Activated CD4-positive, CD25-positive, alpha-beta regulatory T cell (primary cell): ENCODE data around the gene ACADSB.

Source experiments
- DNase-seq, 4 experiments: peaks; one replicate each; lab custom pipeline; 2025; lab: John Stamatoyannopoulos, UW

ACADSB gene

GRCh38 chr10:123039632-123039930, 30.8 kb downstream of the ACADSB start:
- DNase-seq: no peak

GRCh38 chr10:123042708-123043408, 34.1 kb downstream of the ACADSB start:
- no peak for DNase-seq

DNA sequence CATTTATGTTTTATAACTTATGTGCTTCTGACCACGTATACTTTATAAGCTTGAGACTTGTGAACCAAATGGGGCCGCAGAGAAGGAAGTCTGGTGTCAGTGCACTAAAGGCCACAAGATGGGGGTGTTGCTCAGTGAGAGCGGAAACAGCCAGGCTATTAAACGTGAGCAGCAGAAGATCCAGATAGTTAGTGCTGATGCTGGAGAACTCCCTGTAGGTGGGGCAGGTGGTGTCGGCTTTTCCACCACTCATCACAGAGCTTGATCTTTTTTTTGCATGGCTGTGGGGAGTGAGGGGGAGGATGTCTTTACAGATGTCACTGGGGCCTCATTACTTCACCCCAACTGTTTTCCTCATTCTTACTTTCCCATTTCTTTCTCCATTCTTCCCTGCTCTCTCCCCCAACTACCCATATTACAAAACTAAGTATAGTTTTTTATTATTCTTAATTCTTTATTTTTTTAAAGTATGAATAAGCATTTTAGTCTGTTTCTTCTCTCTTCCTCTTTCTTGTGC, 34.7 kb downstream of the ACADSB start:
- peak in 1 of 4 experiments; percentile 4 for DNase-seq

GRCh38 chr10:123044391-123044790, 35.6 kb downstream of the ACADSB start:
- no peak for DNase-seq

GRCh38 chr10:123045961-123046731, 37.3 kb downstream of the ACADSB start:
- DNase-seq: no peak

DNA sequence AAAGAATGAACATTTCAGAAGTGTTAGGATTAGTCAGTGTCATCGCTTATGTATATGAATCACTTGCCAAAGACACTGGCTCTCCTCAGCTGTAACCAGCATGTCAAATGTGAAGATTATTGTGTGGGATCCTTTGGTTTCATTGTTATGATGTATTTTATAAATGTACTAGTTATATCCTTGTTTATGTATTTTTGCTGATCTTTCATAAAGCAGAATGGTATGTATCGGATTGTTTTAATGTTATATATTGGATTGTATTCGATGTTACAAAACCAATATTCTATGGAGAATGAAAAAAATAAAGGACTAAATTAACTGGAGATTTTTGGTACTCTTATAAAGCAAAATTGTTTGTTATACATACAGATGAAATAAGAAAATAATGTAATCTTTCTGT, 49.2 kb downstream of the ACADSB start:
- no peak for DNase-seq

DNA sequence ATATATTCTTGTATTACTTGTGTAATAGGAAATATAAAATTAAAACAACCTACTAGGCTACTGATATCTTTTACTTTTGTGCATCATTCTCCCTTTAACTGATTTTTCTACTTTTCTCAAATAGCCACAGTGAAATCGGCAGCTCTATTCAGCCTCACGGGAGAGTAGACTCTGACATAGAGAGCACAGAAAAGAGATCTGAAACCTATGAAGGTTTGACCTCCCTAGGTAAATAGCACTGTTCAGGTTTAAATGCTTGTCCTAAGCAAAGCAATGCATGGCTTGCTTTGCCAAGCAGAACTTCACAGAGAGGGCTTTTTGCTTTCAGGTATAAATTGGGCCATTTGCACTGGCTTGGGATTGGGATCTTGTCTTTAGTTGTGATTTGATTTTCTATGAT, 53.1 kb downstream of the ACADSB start:
- no peak for DNase-seq

DNA sequence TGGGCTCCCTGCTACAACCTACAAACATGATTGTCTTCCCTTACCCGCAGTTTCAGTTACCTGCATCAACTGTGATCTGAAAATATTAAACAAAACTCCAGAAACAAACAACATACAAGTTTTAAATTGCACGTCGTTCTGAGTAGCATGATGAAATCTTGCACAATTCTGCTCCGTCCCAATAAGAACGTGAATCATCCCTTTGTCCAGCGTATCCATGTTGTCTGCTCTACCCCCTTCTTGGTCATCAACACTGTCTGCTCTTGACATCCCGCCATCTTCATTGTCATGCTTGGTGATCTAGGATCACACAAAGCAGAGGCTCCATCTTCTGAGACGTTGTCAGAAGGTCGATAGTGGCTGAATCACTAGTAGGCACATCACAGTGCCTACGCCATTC, 53.9 kb downstream of the ACADSB start:
- no peak for DNase-seq

DNA sequence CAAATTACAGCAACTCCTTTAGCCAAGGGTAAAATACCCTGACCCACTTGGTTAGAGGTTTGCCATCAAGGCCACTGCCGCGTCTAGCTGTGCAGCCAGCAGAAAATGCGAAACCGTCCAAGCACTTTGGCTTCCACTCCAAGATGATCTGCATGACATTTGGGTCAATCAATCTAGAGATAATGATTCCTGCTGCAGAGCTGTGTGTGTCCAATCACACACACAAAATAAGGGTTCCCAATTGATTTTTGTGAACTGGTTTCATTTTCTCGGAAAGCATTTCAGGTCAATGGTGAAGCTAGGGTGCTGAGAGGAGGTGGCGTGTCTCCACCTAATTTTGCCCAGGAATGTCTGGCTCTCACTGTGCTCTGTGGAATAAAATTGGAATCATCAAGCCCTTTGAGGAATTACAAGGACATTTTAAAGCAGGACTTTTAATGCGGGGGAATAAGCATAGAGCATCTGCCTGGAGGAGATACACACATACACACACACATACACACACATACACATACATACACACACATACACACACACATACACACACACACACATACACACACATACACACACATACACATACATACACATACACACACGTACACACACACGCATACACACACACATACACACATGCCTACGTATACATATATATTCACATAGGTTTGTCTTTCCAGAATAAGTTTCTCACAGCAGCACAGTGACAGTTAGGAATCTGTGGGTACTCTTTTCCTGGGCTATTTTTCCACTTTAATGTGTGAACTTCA, 59.5 kb downstream of the ACADSB start:
- DNase-seq: no peak

DNA sequence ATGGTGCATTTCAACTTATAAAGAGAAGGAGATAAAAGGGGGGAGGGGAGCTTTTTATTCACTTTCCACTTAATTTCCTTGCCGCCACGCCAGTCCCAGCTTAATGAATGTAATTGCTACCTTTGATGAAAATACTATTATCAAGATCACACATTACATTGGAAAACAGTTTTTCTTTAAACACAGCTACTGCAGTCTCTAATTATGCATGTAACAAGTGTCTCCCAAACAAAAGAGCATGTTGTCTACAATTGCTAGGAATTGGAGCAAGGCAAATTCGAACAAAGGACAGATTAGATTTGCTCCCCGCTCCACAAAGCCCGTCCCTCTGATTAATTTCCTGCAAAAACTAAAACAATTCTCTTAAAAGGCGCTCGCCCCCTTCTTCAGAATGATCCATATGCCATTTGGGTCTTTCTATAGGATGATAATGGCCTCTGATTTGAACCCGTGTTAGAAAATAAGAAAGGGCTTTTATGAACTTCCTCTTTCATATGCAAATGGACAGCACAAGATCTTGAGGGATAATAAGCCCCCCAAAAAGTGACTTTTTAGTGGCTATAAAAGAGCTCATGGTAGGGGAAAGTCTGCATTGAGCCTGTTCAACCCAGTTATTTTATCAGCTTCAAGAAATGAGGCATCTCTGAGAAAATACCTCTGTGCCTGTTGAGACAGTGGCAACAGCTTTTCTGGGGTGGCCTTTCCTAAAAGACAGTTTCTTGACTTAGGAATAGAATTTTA, 60.6 kb downstream of the ACADSB start:
- DNase-seq: no peak

DNA sequence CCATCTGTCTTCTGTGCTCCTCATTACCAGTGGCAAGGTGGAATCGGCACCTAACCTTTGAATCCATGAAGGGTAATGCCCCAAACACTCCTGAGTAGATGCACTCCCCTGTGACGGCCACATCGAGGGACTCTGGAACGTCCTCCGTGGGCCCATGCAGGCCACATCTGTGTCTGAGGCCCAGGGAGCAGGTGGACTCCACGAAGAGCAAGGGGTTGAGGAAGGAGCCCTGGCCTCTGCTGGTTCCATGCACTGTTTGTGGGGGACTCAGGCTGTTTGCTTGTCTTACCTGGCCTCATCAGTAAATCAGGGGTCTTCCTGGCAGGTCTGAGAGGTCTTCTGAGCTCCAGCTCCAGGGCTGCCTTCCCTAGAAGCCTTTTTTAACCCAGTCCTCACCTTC, 64.4 kb downstream of the ACADSB start:
- no peak for DNase-seq

DNA sequence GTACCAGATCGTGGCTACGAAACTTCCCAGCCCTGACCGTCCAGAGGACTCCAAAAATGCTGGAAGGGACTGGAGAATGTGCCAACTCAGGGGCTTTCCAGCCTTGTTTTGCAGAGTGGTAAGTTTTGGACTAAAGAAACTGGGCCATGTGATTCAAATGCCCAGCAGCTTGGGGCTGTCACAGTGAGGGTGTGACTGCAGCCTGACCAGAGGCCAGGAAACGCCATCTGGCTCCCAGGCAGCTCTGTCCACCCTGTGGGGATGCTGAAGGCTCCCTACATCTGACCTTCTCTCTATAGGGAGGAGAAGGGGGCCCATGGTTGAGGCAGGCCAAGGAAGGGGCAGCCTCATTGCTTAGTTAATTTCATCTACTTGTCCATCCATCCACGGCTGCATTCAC, 65.4 kb downstream of the ACADSB start:
- DNase-seq: no peak

GRCh38 chr10:123081896-123082295, 73.1 kb downstream of the ACADSB start:
- no peak for DNase-seq

- no peak for DNase-seq
Measured at GRCh38 chr10:123083811-123084210, 75.0 kb downstream of the ACADSB start.

GRCh38 chr10:123086281-123086680, 77.5 kb downstream of the ACADSB start:
- DNase-seq: no peak

GRCh38 chr10:123087348-123087747, 78.5 kb downstream of the ACADSB start:
- DNase-seq: no peak

- DNase-seq: no peak
Measured at GRCh38 chr10:123087786-123088185, 79.0 kb downstream of the ACADSB start.

- DNase-seq: no peak
Measured at GRCh38 chr10:123092635-123093414, 84.0 kb downstream of the ACADSB start.

GRCh38 chr10:123093489-123093888, 84.7 kb downstream of the ACADSB start:
- DNase-seq: no peak

DNA sequence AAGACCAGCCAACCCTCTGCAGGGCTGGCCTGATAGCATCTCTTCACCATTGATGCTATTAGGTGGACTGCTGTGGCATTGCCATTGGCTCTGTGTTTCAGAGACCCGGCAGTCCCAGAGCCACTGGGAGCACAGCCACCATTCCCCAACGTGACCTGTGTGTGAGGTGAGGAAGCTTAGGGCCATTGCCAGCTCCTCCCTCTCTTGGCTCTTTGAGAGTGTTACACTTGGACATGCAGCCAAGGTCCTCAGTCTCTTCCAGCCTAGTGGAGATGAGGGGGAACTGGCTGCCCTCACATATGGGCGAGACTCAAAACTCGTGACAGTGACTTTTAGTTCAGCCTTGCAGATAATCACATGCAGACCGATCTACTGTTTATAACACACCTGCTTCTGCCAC, 87.6 kb downstream of the ACADSB start:
- DNase-seq: no peak

- DNase-seq: no peak
Measured at GRCh38 chr10:123097039-123097438, 88.2 kb downstream of the ACADSB start.
